Neural progenitor cell (in vitro differentiated cells): ENCODE measurements around the gene PIK3R4. TPM values are rescaled to one million over a fixed set of nuclear protein-coding genes. Genes with fewer than 3 reads are reported as not detected.

Experiments
- DNase-seq: peaks from one replicate; pipeline ENCODE4 v3.0.0-alpha.2; 2016; ENCODE audit warnings: low spot score
- H2AFZ ChIP-seq: fragments of 200-600 bp; sonication (generic); replicated peaks from 2 replicates; pipeline ENCODE4 v1.6.1; 2016; ENCODE audit warnings: antibody characterized with exemption
- H3F3A ChIP-seq: fragments of 200-600 bp; sonication (generic); 2 replicates; pipeline ENCODE4 v1.6.1; 2016; ENCODE audit warnings: antibody characterized with exemption, low read depth
- H3K27ac ChIP-seq: fragments of 200-600 bp; sonication (generic); 2 replicates; pipeline ENCODE4 v1.5.1; 2016; ENCODE audit warnings: mild to moderate bottlenecking
- H3K27me3 ChIP-seq: fragments of 200-600 bp; sonication (generic); 2 replicates; pipeline ENCODE4 v1.6.1; 2016; ENCODE audit warnings: mild to moderate bottlenecking, moderate library complexity
- H3K36me3 ChIP-seq: fragments of 200-600 bp; sonication (generic); 2 replicates; pipeline ENCODE4 v1.5.1; 2016
- H3K4me1 ChIP-seq: fragments of 200-600 bp; sonication (generic); 2 replicates; pipeline ENCODE4 v1.6.1; 2016; ENCODE audit warnings: mixed run types
- H3K4me2 ChIP-seq: fragments of 200-600 bp; sonication (generic); 2 replicates; pipeline ENCODE4 v1.6.1; 2016
- H3K4me3 ChIP-seq: fragments of 200-600 bp; sonication (generic); 2 replicates; pipeline ENCODE4 v1.5.1; 2016
- H3K79me2 ChIP-seq: fragments of 200-600 bp; sonication (generic); 2 replicates; pipeline ENCODE4 v1.6.1; 2016; ENCODE audit warnings: low read depth
- H3K9ac ChIP-seq: fragments of 200-600 bp; sonication (generic); 2 replicates; pipeline ENCODE4 v1.6.1; 2016
- H3K9me3 ChIP-seq: fragments of 200-600 bp; sonication (generic); 2 replicates; pipeline ENCODE4 v1.5.1; 2016; ENCODE audit warnings: low read depth
- H4K20me1 ChIP-seq: fragments of 200-600 bp; sonication (generic); 2 replicates; pipeline ENCODE4 v1.6.1; 2016; ENCODE audit warnings: low read depth
- H3K27ac Mint-ChIP-seq: 3 replicates; pipeline ENCODE4 v1.8.0; 2021; ENCODE audit warnings: mixed read lengths
- H3K27me3 Mint-ChIP-seq: 2 replicates; pipeline ENCODE4 v1.8.0; 2022; ENCODE audit warnings: low read depth, mild to moderate bottlenecking, inconsistent platforms, moderate library complexity, mixed read lengths; ENCODE audit not compliant: insufficient read depth
- H3K36me3 Mint-ChIP-seq: 3 replicates; pipeline ENCODE4 v1.8.0; 2021; ENCODE audit warnings: mixed read lengths
- H3K4me1 Mint-ChIP-seq: 3 replicates; pipeline ENCODE4 v1.8.0; 2021; ENCODE audit warnings: mixed read lengths
- H3K4me3 Mint-ChIP-seq: 3 replicates; pipeline ENCODE4 v1.8.0; 2021; ENCODE audit warnings: mild to moderate bottlenecking, moderate library complexity, mixed read lengths
- H3K9me3 Mint-ChIP-seq: 3 replicates; pipeline ENCODE4 v1.8.0; 2020; ENCODE audit warnings: mixed read lengths
- CTCF ChIP-seq: fragments of 200-600 bp; sonication (generic); IDR thresholded peaks from 2 replicates; pipeline ENCODE4 v1.5.1; 2017; ENCODE audit warnings: antibody characterized with exemption, mild to moderate bottlenecking
- EZH2 ChIP-seq: fragments of 200-600 bp; sonication (generic); IDR thresholded peaks from 2 replicates; pipeline ENCODE4 v1.6.1; 2017; ENCODE audit warnings: antibody characterized with exemption, mild to moderate bottlenecking, moderate library complexity
- EZH2phosphoT487 ChIP-seq: fragments of 200-600 bp; sonication (generic); IDR thresholded peaks from 2 replicates; pipeline ENCODE4 v1.6.1; 2017; ENCODE audit warnings: antibody characterized with exemption
- total RNA-seq: library from RNA; depleted of rRNA; stranded (reverse); fragments of >200 nt; gene quantifications from 2 replicates; pipeline ENCODE4 v1.2.3, GENCODE V29; 2015; ENCODE audit warnings: low replicate concordance

Gene PIK3R4
- total RNA-seq, 1 donor from 2014 or later: 65.8 TPM

DNA sequence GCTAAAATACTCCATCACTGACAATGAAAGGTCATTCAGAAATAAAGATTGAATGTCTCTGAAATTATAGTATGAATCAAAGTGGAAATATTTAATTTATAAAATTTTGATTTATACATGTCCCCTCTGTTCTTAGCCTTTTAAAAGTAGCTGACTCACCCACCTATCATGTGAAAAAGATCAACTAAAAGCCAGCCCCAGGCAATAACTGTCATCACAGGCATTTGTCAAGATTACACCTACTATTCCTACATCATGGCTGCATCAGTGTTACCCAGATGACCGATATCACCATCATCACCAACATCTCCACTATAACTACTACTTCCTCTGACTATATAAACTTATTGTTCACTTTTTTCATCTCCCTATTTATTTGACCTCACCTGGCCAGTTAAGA, 14.3 kb upstream of the PIK3R4 start:
- Mint-ChIP-seq H3K4me3 (no peak overlapping the region), H3K27me3 (peaks cover 2% of the 10 kb centered on the region), H3K36me3 (no peaks in the 10 kb centered on the region), H3K4me1 (no peaks in the 10 kb centered on the region), H3K27ac (no peak overlapping the region), H3K9me3 (no peaks in the 10 kb centered on the region)
- DNase-seq: no peak
- TF ChIP-seq EZH2 (no peak), EZH2phosphoT487 (no peak), CTCF (no peak)
- H2AFZ ChIP-seq: peak overlapping the region; percentile 35
- no peaks in the 10 kb centered on the region for H3K9me3 ChIP-seq
- H3K4me3 ChIP-seq: no peak overlapping the region
- H3F3A ChIP-seq: no peaks in the 10 kb centered on the region
- no peaks in the 10 kb centered on the region for H3K79me2 ChIP-seq
- no peak overlapping the region for H3K27ac ChIP-seq
- H4K20me1 ChIP-seq: no peaks in the 10 kb centered on the region
- no peak overlapping the region for H3K9ac ChIP-seq
- no peak overlapping the region for H3K4me2 ChIP-seq
- H3K27me3 ChIP-seq: no peaks in the 10 kb centered on the region
- H3K36me3 ChIP-seq: no peaks in the 10 kb centered on the region
- no peaks in the 10 kb centered on the region for H3K4me1 ChIP-seq

DNA sequence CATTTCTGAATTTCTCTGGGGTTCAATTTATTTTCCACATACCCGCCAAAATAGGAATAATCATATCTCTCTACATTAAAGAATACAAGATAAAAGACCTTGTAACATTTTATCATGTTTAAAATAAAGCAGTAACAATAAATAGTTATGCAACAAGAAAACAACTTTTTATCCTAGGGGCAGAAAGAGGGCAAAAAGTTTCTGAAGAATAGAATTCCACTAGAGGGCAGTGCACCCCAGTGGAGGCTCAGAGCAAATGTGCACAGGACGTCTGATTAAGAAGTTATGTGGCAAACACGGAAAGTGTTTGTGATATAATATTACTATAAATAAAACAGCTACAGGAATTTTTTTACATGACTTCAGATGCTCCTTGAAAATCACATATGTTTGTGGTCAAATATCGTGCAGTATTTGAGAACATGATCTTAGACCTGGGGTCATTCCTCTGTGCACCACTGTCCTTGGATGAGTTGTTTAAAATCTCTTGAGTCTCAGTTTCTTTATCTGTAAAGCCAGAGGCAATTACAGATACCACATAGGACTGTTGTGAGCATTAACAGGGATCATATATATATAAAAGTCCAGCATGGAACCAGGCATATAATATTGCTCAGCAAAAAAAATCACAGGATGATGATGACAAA, 13.2 kb upstream of the PIK3R4 start:
- Histone ChIP-seq H3K4me3 (no peak overlapping the region), H3K79me2 (no peaks in the 10 kb centered on the region), H3K36me3 (no peaks in the 10 kb centered on the region), H4K20me1 (no peaks in the 10 kb centered on the region), H3K27me3 (no peaks in the 10 kb centered on the region), H3K27ac (no peak overlapping the region), H2AFZ (peak overlapping the region; percentile 61), H3K9me3 (no peaks in the 10 kb centered on the region), H3K9ac (no peak overlapping the region), H3K4me1 (no peaks in the 10 kb centered on the region), H3K4me2 (no peak overlapping the region), H3F3A (no peaks in the 10 kb centered on the region)
- no peaks in the 10 kb centered on the region for H3K36me3 Mint-ChIP-seq
- no peak overlapping the region for H3K4me3 Mint-ChIP-seq
- no peak overlapping the region for H3K27ac Mint-ChIP-seq
- H3K9me3 Mint-ChIP-seq: no peaks in the 10 kb centered on the region
- TF ChIP-seq CTCF: peak; percentile 86
- TF ChIP-seq EZH2phosphoT487: no peak
- TF ChIP-seq EZH2: no peak
- H3K27me3 Mint-ChIP-seq: peaks cover 2% of the 10 kb centered on the region
- peak; percentile 66 for DNase-seq
- no peaks in the 10 kb centered on the region for H3K4me1 Mint-ChIP-seq

GRCh38 chr3:130758624-130759369, 12.2 kb upstream of the PIK3R4 start:
- H3K4me3 Mint-ChIP-seq: no peak overlapping the region
- Histone ChIP-seq H3K4me1 (no peaks in the 10 kb centered on the region), H3K27me3 (no peaks in the 10 kb centered on the region), H3K9ac (no peak overlapping the region), H3K4me2 (no peak overlapping the region), H3K36me3 (no peaks in the 10 kb centered on the region), H3K9me3 (no peaks in the 10 kb centered on the region), H3F3A (no peaks in the 10 kb centered on the region), H3K79me2 (no peaks in the 10 kb centered on the region), H4K20me1 (no peaks in the 10 kb centered on the region), H3K4me3 (no peak overlapping the region), H3K27ac (no peak overlapping the region), H2AFZ (no peak overlapping the region)
- no peak overlapping the region for H3K27ac Mint-ChIP-seq
- no peaks in the 10 kb centered on the region for H3K9me3 Mint-ChIP-seq
- H3K27me3 Mint-ChIP-seq: peaks cover 2% of the 10 kb centered on the region
- no peaks in the 10 kb centered on the region for H3K4me1 Mint-ChIP-seq
- no peak for DNase-seq
- no peaks in the 10 kb centered on the region for H3K36me3 Mint-ChIP-seq
- TF ChIP-seq EZH2phosphoT487 (no peak), EZH2 (no peak), CTCF (no peak)
